A673 (cell line): ENCODE measurements around the gene SIAH3. TPM values are rescaled to one million over a fixed set of nuclear protein-coding genes. Genes with fewer than 3 reads are reported as not detected.

ENCODE experiments used
- BruUV-seq: library from RNA; stranded (reverse); fragments of 400-500 nt; replicated peaks from 2 replicates; lab custom pipeline; 2021; lab: Mats Ljungman, UMichigan
- CTCF ChIA-PET: fragments of 300-600 bp; sonication (Branson Sonifier 250); formaldehyde crosslinking; loops from one replicate; lab custom pipeline; 2022; ENCODE audit warnings: antibody characterized with exemption; lab: Charles Lee
- POLR2A ChIA-PET: fragments of 300-600 bp; sonication (Branson Sonifier 250); formaldehyde crosslinking; loops from one replicate; lab custom pipeline; 2022; ENCODE audit warnings: antibody characterized with exemption; ENCODE audit not compliant: low non-redundant PET; lab: Charles Lee
- DNase-seq: peaks from one replicate; pipeline ENCODE4 v3.0.0-alpha.2; 2015; ENCODE audit warnings: low spot score
- H3K27ac ChIP-seq: fragments of 200-600 bp; sonication (generic); 2 replicates; pipeline ENCODE4 v1.5.1; 2016; ENCODE audit warnings: mixed run types, low read depth, mild to moderate bottlenecking, mixed read lengths, antibody characterized with exemption, low read length; ENCODE audit not compliant: poor library complexity, severe bottlenecking
- H3K27me3 ChIP-seq: fragments of 200-600 bp; sonication (generic); replicated peaks from 2 replicates; pipeline ENCODE4 v1.6.1; 2017; ENCODE audit warnings: mixed run types, low read depth, mild to moderate bottlenecking, mixed read lengths, antibody characterized with exemption, low read length; ENCODE audit not compliant: insufficient read depth, poor library complexity
- H3K36me3 ChIP-seq: fragments of 200-600 bp; sonication (generic); 2 replicates; pipeline ENCODE4 v1.6.1; 2016; ENCODE audit warnings: mixed run types, mild to moderate bottlenecking, mixed read lengths, antibody characterized with exemption, low read length; ENCODE audit not compliant: insufficient read depth, poor library complexity, severe bottlenecking
- H3K4me1 ChIP-seq: fragments of 200-600 bp; sonication (generic); 2 replicates; pipeline ENCODE4 v1.6.1; 2017; ENCODE audit warnings: mixed run types, mild to moderate bottlenecking, mixed read lengths, antibody characterized with exemption, low read length; ENCODE audit not compliant: insufficient read depth, poor library complexity, severe bottlenecking
- H3K4me3 ChIP-seq: fragments of 200-600 bp; sonication (generic); 2 replicates; pipeline ENCODE4 v1.5.1; 2016; ENCODE audit warnings: low read depth, mixed run types, mild to moderate bottlenecking, mixed read lengths, low read length; ENCODE audit not compliant: poor library complexity, severe bottlenecking
- H3K9me3 ChIP-seq: fragments of 200-600 bp; sonication (generic); 2 replicates; pipeline ENCODE4 v1.6.1; 2016; ENCODE audit warnings: mixed run types, low read depth, mild to moderate bottlenecking, mixed read lengths, antibody characterized with exemption, low read length; ENCODE audit not compliant: poor library complexity, severe bottlenecking
- EZH2 ChIP-seq: fragments of 200-600 bp; sonication (generic); IDR thresholded peaks from 2 replicates; pipeline ENCODE4 v1.6.1; 2017; ENCODE audit warnings: borderline replicate concordance, low read depth, mild to moderate bottlenecking, mixed read lengths, antibody characterized with exemption, low read length; ENCODE audit not compliant: poor library complexity, severe bottlenecking
- intact Hi-C: fragments of 100-400 bp; cut with micrococcal nuclease; formaldehyde crosslinking; loops from one replicate; pipeline ENCODE4 v1.10.0; 2022; ENCODE audit not compliant: unreplicated experiment
- total RNA-seq: library from RNA; stranded (reverse); gene quantifications from 2 replicates; pipeline ENCODE4 v1.2.3, GENCODE V29; 2021
- TF ChIP-seq, protein P1 (sequence below): fragments of 300-800, 200-600 bp; sonication (generic); conservative IDR thresholded peaks from 2 replicates; pipeline ENCODE4 v1.5.1; 2017; ENCODE audit warnings: low read depth, mild to moderate bottlenecking, antibody characterized with exemption, low read length, moderate library complexity, mixed read lengths

Gene SIAH3
- total RNA-seq, 1 experiment from 2014 or later: 4.6 TPM

DNA sequence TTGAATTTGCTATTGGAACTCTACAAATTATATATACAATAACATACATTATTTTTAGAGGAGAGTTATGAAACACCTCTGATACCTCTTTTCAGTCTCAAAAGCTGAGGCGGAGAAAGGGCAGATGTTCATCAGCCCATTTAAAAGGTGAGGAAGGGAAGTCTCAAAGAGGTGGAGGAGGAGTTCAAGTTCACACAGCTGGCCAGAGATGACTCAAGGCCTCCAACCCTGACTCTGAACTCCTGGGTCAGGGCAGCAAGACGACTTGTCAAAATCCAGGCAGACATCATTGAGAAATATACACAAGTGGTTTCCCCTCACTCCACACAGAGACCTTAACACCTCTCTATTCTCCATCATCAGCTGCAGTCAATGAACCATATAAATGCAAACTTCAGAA lies 2.1 kb downstream of the SIAH3 start:
- TF ChIP-seq EZH2: no peak
- TF ChIP-seq, protein P1, sequence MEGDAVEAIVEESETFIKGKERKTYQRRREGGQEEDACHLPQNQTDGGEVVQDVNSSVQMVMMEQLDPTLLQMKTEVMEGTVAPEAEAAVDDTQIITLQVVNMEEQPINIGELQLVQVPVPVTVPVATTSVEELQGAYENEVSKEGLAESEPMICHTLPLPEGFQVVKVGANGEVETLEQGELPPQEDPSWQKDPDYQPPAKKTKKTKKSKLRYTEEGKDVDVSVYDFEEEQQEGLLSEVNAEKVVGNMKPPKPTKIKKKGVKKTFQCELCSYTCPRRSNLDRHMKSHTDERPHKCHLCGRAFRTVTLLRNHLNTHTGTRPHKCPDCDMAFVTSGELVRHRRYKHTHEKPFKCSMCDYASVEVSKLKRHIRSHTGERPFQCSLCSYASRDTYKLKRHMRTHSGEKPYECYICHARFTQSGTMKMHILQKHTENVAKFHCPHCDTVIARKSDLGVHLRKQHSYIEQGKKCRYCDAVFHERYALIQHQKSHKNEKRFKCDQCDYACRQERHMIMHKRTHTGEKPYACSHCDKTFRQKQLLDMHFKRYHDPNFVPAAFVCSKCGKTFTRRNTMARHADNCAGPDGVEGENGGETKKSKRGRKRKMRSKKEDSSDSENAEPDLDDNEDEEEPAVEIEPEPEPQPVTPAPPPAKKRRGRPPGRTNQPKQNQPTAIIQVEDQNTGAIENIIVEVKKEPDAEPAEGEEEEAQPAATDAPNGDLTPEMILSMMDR: no peak
- Histone ChIP-seq H3K36me3 (no peaks in the 10 kb centered on the region), H3K4me1 (peaks cover 18% of the 10 kb centered on the region), H3K4me3 (no peak overlapping the region), H3K9me3 (peaks cover 2% of the 10 kb centered on the region), H3K27ac (no peak overlapping the region), H3K27me3 (no peaks in the 10 kb centered on the region)
- no TSS peak for BruUV-seq
- POLR2A ChIA-PET: no interaction called here
- DNase-seq: no peak
- CTCF ChIA-PET: no interaction called here
- intact Hi-C loops: no loop called here

GRCh38 chr13:45847554-45848224 lies 3.9 kb downstream of the SIAH3 start:
- POLR2A ChIA-PET: no interaction called here
- DNase-seq: no peak
- no TSS peak for BruUV-seq
- TF ChIP-seq, protein P1: no peak
- TF ChIP-seq EZH2: no peak
- no peaks in the 10 kb centered on the region for H3K36me3 ChIP-seq
- peaks cover 33% of the 10 kb centered on the region for H3K4me1 ChIP-seq
- no peaks in the 10 kb centered on the region for H3K9me3 ChIP-seq
- intact Hi-C loops: no loop called here
- no peak overlapping the region for H3K27ac ChIP-seq
- CTCF ChIA-PET: no interaction called here
- H3K4me3 ChIP-seq: no peak overlapping the region
- H3K27me3 ChIP-seq: no peaks in the 10 kb centered on the region

DNA sequence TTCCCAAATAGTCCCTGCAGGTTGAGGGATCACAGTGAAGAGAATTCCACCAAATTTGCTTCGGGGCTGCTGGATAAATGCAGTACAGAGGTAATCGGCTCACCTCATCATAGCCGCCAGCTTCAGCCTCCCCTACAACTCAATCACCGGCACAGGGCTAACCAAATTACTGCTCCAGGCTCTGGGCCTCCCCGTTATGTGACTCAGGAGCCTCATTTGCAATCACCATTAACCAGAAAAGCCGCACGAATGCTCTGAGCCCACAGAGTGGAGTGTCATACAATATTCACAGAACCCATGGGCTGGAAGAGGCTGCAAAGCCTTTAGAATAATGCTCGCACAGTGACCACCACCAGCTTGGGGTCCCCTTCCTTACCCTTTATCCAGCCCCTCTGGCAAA lies 4.9 kb downstream of the SIAH3 start:
- no TSS peak for BruUV-seq
- Histone ChIP-seq H3K9me3 (no peaks in the 10 kb centered on the region), H3K4me1 (peaks cover 33% of the 10 kb centered on the region), H3K4me3 (no peak overlapping the region), H3K27ac (no peak overlapping the region), H3K27me3 (no peaks in the 10 kb centered on the region), H3K36me3 (no peaks in the 10 kb centered on the region)
- intact Hi-C loops: no loop called here
- POLR2A ChIA-PET: interaction anchor here (0.5 kb wide), 1 partner anchor 103 kb away, joined by 6 read pairs; no protein-coding TSS in a partner anchor
- no peak for DNase-seq
- TF ChIP-seq, protein P1: no peak
- no peak for TF ChIP-seq EZH2
- CTCF ChIA-PET: no interaction called here
